ENCODE measurements around the gene CNST. TPM values are rescaled to one million over a fixed set of nuclear protein-coding genes. Genes with fewer than 3 reads are reported as not detected.

CNST gene
- total and polyA plus RNA-seq, 2 of the 13 experiments (the other 11 are each of a cell fraction or from before 2014, with no cell fraction given) = 6.3 to 12.4 TPM

GRCh38 chr1:246566128-246566812 lies at the start of gene CNST, which contains the start of gene TFB2M (continued):
- TF ChIP-seq, protein P1, sequence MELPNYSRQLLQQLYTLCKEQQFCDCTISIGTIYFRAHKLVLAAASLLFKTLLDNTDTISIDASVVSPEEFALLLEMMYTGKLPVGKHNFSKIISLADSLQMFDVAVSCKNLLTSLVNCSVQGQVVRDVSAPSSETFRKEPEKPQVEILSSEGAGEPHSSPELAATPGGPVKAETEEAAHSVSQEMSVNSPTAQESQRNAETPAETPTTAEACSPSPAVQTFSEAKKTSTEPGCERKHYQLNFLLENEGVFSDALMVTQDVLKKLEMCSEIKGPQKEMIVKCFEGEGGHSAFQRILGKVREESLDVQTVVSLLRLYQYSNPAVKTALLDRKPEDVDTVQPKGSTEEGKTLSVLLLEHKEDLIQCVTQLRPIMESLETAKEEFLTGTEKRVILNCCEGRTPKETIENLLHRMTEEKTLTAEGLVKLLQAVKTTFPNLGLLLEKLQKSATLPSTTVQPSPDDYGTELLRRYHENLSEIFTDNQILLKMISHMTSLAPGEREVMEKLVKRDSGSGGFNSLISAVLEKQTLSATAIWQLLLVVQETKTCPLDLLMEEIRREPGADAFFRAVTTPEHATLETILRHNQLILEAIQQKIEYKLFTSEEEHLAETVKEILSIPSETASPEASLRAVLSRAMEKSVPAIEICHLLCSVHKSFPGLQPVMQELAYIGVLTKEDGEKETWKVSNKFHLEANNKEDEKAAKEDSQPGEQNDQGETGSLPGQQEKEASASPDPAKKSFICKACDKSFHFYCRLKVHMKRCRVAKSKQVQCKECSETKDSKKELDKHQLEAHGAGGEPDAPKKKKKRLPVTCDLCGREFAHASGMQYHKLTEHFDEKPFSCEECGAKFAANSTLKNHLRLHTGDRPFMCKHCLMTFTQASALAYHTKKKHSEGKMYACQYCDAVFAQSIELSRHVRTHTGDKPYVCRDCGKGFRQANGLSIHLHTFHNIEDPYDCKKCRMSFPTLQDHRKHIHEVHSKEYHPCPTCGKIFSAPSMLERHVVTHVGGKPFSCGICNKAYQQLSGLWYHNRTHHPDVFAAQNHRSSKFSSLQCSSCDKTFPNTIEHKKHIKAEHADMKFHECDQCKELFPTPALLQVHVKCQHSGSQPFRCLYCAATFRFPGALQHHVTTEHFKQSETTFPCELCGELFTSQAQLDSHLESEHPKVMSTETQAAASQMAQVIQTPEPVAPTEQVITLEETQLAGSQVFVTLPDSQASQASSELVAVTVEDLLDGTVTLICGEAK (IDR thresholded peaks at IDR 0.05) = peak; percentile 83
- TF ChIP-seq, protein P1 (CRISPR knock-in tag; IDR thresholded peaks at IDR 0.05) = no peak
- no peak for TF ChIP-seq ZNF549 (CRISPR knock-in tag; IDR thresholded peaks at IDR 0.05)
- no peak for TF ChIP-seq NR1H2 (CRISPR knock-in tag; IDR thresholded peaks at IDR 0.05; ENCODE audit: borderline replicate concordance, low read depth)
- TF ChIP-seq, protein P2, sequence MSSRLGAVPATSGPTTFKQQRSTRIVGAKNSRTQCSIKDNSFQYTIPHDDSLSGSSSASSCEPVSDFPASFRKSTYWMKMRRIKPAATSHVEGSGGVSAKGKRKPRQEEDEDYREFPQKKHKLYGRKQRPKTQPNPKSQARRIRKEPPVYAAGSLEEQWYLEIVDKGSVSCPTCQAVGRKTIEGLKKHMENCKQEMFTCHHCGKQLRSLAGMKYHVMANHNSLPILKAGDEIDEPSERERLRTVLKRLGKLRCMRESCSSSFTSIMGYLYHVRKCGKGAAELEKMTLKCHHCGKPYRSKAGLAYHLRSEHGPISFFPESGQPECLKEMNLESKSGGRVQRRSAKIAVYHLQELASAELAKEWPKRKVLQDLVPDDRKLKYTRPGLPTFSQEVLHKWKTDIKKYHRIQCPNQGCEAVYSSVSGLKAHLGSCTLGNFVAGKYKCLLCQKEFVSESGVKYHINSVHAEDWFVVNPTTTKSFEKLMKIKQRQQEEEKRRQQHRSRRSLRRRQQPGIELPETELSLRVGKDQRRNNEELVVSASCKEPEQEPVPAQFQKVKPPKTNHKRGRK (CRISPR knock-in tag; IDR thresholded peaks at IDR 0.05) = no peak
- TF ChIP-seq ZNF335 (CRISPR knock-in tag; IDR thresholded peaks at IDR 0.05) = peak; percentile 82
- peak; percentile 46; the same call in 1 of the 2 replicates for TF ChIP-seq ZMYM3 (CRISPR knock-in tag; IDR thresholded peaks at IDR 0.05)
- TF ChIP-seq ZNF704 (CRISPR knock-in tag; IDR thresholded peaks at IDR 0.05; ENCODE audit: borderline replicate concordance) = no peak
- TF ChIP-seq, protein P3, sequence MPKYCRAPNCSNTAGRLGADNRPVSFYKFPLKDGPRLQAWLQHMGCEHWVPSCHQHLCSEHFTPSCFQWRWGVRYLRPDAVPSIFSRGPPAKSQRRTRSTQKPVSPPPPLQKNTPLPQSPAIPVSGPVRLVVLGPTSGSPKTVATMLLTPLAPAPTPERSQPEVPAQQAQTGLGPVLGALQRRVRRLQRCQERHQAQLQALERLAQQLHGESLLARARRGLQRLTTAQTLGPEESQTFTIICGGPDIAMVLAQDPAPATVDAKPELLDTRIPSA (CRISPR knock-in tag; IDR thresholded peaks at IDR 0.05; ENCODE audit: borderline replicate concordance) = no peak
- TF ChIP-seq NFKB2 (CRISPR knock-in tag; IDR thresholded peaks at IDR 0.05; ENCODE audit: borderline replicate concordance) = 0 out of 2 replicates have a peak, but pooled peaks have one; percentile 47
- TF ChIP-seq, protein P4, sequence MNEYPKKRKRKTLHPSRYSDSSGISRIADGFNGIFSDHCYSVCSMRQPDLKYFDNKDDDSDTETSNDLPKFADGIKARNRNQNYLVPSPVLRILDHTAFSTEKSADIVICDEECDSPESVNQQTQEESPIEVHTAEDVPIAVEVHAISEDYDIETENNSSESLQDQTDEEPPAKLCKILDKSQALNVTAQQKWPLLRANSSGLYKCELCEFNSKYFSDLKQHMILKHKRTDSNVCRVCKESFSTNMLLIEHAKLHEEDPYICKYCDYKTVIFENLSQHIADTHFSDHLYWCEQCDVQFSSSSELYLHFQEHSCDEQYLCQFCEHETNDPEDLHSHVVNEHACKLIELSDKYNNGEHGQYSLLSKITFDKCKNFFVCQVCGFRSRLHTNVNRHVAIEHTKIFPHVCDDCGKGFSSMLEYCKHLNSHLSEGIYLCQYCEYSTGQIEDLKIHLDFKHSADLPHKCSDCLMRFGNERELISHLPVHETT (CRISPR knock-in tag; conservative IDR thresholded peaks at IDR 0.05) = peak; percentile 91
- TF ChIP-seq CC2D1A (CRISPR knock-in tag; IDR thresholded peaks at IDR 0.05) = no peak
- TF ChIP-seq ZFYVE20 (CRISPR knock-in tag; IDR thresholded peaks at IDR 0.05; ENCODE audit: borderline replicate concordance, low read depth) = no peak

Data from HepG2 (cell line).